Right renal cortex interstitium (tissue), 3 donors: ENCODE measurements around the gene MXD1. TPM values are rescaled to one million over a fixed set of nuclear protein-coding genes. Genes with fewer than 3 reads are reported as not detected.
"Not testable (repeated sequence)": the region's sequence is repeated elsewhere in the genome, so short reads cannot be mapped to it uniquely, and the experiment has no call there.

Experiments used
- DNase-seq, 3 donors: peaks; one replicate each; pipeline ENCODE4 v3.0.0-alpha.2; 2013; ENCODE audit warnings: low read depth in 3 of 3, low spot score in 2 of 3
- polyA plus RNA-seq, 3 donors: library from polyadenylated mRNA; unstranded; fragments of 120-200 nt; gene quantifications; one replicate each; pipeline ENCODE4 v1.2.1, GENCODE V29; 2013; ENCODE audit not compliant: insufficient read length in 3 of 3

MXD1 gene, protein sequence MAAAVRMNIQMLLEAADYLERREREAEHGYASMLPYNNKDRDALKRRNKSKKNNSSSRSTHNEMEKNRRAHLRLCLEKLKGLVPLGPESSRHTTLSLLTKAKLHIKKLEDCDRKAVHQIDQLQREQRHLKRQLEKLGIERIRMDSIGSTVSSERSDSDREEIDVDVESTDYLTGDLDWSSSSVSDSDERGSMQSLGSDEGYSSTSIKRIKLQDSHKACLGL
- 10 to 100 TPM; 11.3 to 13.4 (median 12.4) TPM for polyA plus RNA-seq

DNA sequence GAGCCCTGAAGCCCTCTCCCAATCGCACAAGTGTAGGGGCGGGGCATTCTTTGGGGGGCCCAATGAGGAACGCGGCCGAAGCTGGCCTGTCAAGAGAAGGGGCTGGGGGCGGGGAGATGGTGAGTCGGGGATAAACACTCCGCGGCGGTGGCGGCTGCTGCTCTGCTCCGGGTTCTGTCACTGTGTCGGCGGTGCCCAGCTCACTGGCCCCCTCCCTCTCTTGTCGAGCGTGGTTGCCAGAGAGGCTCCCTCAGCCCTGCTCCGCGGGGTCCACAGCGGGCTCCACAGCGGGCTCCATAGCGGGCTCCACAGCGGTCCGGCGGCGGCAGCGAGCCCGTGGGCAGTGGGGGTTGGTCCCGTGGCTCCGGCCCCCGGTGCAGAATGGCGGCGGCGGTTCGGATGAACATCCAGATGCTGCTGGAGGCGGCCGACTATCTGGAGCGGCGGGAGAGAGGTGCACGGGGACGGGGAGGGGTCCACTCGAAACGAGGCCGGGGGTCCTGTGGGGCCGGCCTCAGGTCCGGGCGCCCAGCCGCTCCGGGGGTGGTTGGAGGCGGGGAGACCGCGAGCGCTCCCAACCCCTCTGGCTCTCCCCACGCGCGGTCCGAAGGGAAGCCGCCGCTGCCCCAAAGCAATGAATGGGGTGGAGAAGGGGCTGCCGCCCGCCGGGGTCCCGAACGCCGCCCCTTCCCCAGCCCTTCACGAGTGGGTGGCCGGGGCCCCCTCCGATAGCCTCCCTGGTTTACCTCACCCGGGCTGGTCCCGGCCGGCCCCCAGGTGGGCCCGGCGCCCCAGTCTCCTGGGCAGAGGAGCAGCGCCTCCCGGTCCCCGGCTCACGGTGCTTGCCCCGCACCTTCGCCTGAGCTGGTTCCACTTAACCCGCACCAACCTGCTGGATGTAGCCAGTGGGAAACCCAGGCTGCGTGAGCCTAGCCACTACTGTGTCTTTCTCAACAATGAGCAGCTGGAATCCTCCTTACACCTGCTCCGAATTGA is at the start of gene MXD1:
Gene MXD1, plus strand, starts transcription at position 160 of the 996 bp plus-strand sequence. Its CDS starts 222 bp downstream, at position 382.
- no peak for DNase-seq

DNA sequence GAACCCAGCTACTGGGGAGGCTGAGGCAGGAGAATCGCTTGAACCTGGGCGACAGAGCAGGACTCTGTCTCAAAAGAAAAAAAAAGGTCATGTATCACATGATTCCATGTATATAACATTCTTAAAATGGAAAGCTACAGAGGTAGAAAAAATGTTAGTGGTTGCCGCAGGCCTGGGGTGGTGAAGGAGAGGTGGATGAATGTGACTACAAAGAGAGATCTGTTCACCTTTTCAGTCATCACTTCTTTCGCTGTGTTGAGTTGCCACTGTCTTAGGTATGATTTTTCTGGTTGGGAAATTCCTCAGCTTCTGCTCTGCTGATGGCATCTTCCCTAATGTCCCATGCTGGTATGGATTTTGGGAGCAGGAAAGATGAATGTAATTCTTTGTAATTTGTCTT is 26.5 kb upstream of the MXD1 start:
- no peak for DNase-seq

DNA sequence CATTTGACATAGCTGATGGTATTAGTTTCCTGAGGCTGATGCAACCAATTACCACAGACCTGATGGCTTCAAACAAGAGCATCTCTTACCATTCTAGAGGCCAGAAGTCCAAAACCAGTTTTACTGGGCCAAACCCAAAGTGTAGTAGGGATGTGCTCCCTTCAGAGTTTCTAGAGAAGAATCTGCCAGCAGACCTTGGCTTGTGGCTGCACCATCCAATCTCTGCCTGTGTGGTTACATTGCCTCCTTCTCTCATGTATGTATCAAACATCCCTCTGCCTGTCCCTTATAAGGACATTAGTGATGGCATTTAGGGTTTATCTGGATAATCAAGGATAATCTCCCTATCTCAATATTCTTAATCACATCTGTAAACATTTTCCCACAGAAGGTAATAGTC is 25.6 kb upstream of the MXD1 start:
- no peak for DNase-seq

DNA sequence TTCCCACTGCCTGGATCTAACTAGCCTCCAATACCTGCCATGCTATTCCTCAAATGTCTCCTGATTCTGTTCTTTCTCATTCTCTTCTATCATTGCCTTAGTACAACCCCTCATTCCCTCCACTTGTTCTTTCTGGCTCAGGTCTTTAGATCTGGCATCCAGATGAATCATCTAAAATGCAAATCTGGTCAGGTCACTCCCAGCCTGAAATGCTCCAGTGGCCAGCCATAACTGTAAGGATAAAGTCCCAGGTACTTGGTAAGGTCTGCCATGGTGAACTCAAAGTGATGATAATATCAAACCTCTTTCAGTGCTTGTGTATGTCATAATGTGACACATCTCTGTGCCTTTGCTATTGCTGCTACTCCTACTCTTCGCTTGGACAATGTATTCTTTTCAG is 24.0 kb upstream of the MXD1 start:
- DNase-seq, result no peak

DNA sequence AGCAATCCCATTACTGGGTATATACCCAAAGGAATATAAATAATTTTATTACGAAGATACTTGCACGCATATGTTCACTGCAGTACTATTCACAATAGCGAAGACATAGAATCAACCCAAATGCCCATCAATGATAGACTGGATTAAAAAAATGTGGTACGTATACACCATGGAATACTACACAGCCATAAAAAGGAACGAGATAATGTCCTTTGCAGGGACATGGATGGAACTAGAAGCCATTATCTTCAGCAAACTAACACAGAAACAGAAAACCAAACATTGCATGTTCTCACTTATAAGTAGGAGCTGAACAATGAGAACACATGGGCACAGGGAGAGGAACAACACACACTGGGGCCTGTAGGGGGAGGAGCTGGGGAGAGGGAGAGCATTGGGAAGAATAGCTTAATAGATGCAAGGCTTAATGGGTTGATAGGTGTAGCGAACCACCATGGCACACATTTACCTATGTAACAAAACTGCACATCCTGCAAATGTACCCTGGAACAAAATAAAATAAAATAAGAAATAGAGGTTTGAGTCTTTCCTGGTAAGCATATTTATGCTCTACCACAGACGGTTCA is 22.0 kb upstream of the MXD1 start:
- not testable (repeated sequence) for DNase-seq

DNA sequence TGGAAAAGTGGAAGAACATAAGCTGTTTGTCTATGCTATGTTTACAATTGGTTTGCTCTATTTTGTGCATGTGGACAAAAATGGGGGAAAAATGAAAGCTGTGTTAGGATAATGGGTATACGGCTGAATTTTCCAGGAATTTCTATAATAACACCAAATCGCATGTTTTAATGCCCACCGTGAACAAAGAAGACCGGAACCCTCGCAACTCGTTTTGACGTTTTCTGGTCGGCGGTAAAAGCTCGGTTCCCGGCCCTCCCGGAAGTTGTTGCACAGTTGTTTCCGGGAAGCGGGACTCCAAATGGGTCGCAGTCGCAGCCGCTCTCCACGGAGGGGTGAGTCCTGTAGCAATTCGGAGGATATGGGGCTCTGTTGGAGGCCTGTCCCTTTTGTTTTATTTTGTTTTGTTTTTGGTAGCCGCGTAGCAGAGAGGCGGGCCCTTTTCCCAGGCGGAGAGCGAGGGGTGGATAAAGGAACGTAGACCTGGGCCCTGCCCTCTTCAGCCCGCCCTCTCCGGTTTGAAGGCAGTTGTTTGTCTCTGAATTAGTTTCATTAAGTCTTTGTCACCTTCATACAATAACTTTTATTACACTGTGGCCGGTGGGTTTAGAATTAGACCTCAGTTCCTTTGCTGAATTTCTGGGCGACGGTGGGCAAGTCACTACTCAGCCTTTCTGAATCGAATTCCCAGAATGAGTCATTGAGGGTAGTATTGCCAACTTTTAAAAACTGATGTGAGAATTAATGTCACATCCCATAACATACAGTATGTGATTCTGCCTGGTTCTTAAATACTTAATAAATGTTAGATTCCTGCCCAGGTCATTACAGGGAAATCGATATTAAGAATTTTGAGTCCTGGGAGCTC is 21.0 kb upstream of the MXD1 start, which contains the start of gene SNRNP27:
Gene SNRNP27, plus strand, starts transcription at position 273 of the 868 bp plus-strand sequence. Its CDS starts 29 bp downstream, at position 302.
- DNase-seq, result peak; percentile 68 to 77 (median 74)

DNA sequence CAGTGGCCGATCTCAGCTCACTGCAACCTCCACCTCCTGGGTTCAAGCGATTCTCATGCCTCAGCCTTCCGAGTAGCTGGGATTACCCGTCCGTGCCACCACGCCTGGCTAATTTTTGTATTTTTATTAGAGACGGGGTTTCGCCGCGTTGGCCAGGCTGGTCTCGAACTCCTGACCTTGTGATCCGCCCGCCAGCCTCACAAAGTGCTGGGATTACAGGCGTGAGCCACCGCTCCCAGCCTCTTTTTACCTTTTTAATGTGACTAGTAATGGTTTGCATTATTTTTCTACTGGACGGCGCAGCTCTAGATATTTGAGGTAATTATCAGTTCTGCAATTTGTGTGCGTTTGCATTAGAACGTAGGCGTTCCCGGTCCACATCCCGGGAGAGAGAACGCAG is 20.2 kb upstream of the MXD1 start:
- DNase-seq, result not testable (repeated sequence)

DNA sequence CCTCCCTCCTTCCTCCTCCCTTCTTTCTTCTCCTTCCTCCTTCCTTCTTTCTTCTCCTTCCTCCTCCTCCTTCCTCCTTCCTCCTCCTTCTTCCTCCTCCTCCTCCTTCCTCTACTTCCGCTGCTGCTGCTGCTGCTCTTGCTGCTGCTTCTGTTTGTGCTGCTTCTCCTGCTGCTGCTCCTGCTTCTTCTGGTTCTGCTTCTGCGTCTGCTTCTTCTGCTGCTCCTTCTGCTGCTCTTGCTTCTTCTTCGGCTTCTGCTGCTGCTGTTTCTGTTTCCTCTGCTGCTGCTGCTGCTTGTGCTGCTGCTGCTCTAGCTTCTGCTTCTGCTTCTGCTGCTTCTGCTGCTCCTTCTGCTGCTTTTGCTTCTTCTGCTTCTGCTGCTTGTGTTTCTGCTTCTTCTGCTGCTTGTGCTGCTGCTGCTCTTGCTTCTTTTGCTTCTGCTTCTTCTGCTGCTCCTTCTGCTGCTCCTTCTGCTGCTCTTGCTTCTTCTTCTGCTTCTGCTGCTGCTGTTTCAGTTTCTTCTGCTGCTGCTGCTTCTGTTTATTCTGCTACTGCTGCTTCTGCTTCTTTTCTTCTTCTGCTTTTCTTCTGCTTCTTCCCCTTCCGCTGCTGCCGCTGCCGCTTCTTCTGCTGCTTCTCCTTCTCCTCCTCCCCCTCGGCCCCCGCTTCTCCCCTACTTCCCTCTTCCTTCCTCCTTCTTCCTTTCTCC is 12.5 kb upstream of the MXD1 start:
- DNase-seq, result no peak

DNA sequence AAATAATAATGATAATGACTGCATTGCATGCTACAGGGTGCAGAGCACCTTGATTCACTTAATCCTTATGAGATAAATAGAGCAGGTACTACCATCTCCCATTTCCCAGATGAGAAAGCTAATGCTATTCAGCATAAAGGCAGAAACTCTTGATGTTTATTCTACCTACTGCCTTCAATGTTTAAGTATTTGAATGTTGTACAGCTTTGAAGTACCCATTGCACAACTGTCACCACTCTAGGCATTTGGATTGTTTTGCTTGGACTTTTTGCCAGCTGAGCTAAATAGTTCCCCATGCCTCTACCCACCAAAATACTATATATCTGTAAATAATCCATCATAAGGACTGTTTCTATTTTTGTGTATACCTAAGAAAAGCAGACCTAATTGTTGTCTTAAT is 7.7 kb upstream of the MXD1 start:
- no peak for DNase-seq

DNA sequence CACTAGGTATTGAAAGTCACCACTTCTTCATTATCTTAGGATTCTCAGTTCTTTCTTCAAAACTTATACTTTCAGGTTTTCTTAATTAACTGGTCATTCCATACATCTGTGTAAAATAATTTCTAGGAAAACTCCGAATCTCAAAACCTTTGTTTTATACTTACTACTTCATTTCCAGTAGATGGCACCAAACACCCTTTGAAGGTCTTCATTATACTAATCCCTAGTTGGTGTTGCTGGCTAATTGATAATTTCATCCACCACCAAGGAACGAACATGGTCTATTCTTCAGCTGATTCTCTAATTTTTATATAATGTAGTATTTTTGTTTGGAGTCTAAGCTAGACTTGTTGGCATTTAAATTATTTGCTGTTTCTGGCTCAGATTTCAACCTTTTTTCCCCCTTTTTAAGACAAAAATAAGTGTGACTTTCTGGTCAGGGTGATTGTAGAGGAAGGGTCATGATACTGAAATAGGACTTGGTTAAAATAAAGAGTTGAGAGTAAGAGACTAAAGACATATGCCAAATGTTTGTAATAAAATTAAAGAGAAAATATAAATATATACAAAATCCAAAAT is 2.8 kb upstream of the MXD1 start:
- peak in 2 of 3 donors; percentile 27 to 35 for DNase-seq

DNA sequence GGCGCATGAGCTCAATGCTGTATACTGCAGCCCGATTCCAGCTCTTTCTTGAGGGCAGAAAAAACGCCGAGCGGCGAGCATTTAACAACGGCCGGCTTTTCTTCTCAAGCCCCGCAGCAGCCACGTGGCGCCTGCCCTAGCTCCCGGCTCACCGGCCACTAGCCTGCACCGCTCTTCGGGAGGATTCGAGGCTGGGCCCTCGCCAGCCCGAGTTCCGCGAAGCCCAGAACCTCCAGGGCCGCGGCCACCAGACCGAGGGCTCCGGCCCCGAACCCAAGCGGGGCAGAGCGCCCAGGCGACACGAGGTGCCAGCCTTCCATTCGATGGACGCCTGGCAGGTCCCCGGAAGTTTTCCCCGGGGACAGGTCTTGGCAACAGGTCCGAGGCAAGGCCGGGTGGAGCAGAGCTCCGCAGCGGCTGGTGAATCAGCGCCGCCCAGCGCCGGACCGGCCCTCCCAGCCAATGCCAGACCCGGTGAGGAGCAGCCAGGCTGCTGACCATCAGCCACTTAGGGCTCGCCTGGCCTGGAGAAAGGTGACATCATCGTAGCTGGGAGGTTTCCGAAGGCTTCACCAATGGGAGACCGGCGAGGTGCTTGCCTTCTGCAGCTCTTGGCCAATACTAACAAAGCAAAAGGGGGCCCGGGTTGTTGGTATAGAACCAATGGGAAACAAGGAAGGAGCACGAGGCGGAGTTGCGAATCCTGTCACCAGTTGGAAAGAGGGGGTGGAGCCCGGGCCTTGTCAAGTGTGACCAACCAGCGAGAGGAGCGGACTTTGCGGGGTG is 552 bp upstream of the MXD1 start:
- peak; percentile 98 to 99 (median 99) for DNase-seq

DNA sequence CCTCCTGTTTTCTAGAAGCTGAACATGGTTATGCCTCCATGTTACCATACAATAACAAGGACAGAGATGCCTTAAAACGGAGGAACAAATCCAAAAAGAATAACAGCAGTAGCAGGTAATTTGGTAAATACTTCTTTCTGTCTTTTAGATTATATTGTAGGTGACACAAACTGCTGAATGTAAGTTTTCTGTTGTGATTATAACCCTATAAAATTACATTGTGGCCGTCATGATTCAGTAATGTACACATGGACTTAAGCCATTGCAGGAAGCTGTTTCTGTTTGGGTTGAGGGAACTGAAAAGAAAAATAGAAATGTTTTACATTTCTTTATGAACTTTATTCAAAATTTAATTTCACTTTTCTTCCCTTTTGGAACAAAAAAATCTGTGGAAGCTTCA is 1.2 kb downstream of the MXD1 start:
- DNase-seq, result no peak

DNA sequence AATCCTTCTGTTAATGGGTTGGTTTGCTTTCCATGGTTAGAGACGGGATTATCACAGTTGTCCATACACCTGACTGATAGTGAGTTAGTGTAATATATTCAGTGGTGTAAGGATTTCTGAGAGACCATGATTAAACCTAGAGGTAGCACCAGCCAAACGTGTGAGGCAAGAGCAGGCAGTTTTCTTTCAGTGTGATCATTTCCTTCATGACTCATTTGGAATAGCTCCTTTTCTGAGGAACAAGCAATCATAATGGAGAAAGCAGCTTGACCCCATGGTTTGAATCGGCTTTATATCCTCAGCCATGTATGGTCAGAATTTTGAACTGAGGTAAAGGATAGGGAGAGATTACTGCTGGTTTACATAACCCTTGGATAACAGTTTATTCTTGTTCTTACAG is 2.9 kb downstream of the MXD1 start:
- no peak for DNase-seq

DNA sequence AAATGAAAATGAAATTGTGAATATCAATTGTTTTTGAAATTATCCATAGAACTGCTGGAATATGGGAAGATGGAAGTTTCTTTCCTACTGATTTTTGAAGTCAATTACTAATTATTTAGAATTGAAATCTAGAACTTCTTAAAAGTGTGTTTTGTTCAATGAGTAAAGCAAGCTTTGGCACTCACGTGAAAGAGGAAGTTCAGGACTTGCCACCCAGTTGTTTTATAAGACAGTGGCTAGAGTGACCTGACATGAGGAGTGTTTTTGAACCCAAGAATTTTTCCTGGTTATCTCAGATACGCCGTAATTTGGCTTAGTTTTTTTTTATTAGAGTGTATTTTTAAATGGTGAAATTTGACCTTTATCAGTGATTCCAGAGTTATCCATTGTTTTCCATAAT is 3.5 kb downstream of the MXD1 start:
- DNase-seq, result no peak

DNA sequence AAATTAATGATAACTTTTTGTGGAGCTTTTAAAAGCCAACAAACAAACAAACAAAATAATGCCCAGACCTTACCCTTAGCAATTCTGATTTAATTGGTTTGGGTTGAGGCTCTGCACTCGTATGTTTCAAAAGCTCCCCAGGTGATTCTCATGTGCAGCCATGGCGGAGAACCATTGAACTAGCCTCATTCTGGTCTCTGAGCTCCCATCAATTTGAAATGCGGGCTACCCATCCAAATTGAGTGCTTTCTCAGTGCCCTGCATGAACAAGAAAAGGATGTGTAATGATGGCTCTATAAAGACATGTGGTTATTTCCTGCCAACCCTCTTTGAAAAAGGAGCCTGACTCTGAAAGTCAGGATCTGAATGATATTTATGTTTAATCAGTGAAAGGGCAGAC is 8.2 kb downstream of the MXD1 start:
- no peak for DNase-seq

DNA sequence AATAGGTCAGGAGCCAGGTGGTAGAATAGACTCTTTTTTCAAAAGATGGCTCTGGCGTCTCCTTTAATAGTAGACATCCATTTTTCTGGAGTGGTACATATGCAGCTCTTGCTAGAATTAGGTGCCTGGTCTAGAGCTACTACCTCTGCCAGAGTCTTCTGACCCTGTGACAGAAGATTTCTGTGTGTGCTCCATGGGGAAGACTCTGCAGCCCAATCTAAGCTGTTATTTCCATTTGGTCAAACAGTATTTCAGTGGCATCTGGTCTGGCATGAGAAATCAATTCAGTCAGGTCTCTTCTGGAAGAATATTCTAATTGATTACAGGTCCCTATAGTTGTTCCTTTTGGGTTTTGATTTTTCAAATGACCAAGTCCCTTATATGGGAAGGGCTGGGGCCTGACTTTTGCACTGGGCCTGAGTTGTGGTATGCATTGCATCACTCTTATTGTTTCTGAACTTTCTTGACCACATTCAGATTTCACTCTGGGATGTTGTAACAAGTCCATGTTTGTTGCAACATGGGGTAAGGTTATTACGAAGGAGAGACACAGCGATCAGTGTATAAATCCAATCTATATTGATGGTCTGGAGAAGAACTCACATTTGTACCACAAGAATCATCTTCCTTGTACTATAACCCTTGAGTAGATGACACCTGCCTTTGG is 12.1 kb downstream of the MXD1 start:
- no peak for DNase-seq

DNA sequence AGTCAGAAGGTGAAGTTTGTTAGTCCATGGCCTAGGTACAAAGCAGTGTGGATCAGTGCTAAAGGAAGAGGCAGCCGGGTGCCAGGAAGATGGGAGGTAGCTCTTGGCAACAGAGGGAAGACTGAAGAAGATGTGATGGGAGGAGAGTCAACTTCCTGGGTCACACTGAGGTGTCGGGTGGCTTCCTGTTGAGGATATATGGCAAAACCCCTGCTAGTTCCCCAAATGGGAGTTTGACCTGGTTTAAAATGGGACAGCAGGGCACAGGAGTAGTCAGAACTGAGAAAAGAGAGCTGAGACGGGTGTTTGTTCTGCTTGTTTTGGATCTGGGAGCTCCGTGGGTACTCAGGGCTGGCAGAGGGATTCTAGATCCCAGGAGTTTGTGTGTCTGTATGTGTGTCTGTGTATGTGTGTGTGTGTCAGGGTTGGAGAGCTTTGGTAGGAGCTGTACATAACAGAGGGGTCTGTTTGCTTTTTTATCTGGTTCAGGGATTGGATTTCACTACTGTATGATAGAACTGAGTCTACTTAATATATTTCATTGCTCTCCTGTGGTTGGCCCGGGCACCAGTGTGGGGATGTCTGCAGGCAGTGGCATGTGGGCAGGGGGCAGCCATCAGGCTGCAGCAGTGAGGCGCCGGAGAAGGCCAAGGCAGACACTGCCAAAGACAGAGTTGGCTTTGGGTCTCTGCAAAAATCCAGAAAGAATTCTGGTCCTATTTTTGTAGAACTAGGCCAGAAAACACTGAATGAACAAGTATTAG is 17.1 kb downstream of the MXD1 start:
- no peak for DNase-seq
